Effector memory CD8-positive, alpha-beta T cell (primary cell): ENCODE data around the gene PDE4B.

Experiments used
- ATAC-seq: fragments of 150-1000 bp; cut with Tn5 transposase; replicated peaks from 2 replicates; pipeline ENCODE4 v1.10.0; 2021; ENCODE audit warnings: mild to moderate bottlenecking, moderate library complexity
- DNase-seq, 3 experiments: peaks; one replicate each; pipeline ENCODE4 v3.0.0; 2021
- H3K27ac Mint-ChIP-seq, 2 donors: one replicate each; pipeline ENCODE4 v1.8.0; 2022; ENCODE audit warnings: mild to moderate bottlenecking in 2 of 2, mixed read lengths in 2 of 2, moderate library complexity in 2 of 2
- H3K27me3 Mint-ChIP-seq, 2 donors: one replicate each; pipeline ENCODE4 v1.8.0; 2022; ENCODE audit warnings: mixed read lengths in 2 of 2
- H3K36me3 Mint-ChIP-seq: one replicate; pipeline ENCODE4 v1.8.0; 2022; ENCODE audit warnings: mild to moderate bottlenecking, moderate library complexity, mixed read lengths; ENCODE audit not compliant: insufficient read depth
- H3K4me1 Mint-ChIP-seq, 2 donors: one replicate each; pipeline ENCODE4 v1.8.0; 2022; ENCODE audit warnings: low read depth in 2 of 2, mixed read lengths in 2 of 2
- H3K4me3 Mint-ChIP-seq, 2 donors: one replicate each; pipeline ENCODE4 v1.8.0; 2022; ENCODE audit warnings: mild to moderate bottlenecking in 2 of 2, mixed read lengths in 2 of 2, moderate library complexity in 2 of 2
- H3K9me3 Mint-ChIP-seq, 2 donors: one replicate each; pipeline ENCODE4 v1.8.0; 2022; ENCODE audit warnings: mixed read lengths in 2 of 2

Gene PDE4B

DNA sequence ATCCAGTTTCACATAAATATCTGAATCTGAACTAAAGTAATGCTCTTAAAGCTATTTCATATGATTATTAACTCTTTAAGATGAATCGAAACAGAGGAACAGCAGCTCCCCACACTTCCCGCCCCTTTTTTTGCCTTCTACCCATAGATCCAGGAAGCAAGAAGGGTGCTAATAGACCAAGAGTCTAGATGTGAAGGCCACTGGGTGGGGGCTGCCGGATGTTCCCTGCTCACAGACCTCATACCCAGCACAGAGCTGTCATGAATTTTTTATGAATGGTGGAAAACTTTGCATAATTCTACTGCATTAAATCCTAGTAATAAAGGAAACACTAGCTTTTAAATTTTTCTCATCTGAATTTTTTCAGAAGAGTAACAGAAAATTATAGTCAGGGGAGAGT lies 457.4 kb downstream of the PDE4B start:
- Mint-ChIP-seq H3K27me3 (no peaks in the 10 kb centered on the region), H3K36me3 (peaks cover 5% of the 10 kb centered on the region), H3K9me3 (no peaks in the 10 kb centered on the region), H3K4me3 (peak overlapping the region; percentile 54 to 68), H3K27ac (peak overlapping the region; percentile 30 to 77), H3K4me1 (peaks cover 16 to 46% of the 10 kb centered on the region in 2 donors)
- ATAC-seq, result no peak
- no peak for DNase-seq

DNA sequence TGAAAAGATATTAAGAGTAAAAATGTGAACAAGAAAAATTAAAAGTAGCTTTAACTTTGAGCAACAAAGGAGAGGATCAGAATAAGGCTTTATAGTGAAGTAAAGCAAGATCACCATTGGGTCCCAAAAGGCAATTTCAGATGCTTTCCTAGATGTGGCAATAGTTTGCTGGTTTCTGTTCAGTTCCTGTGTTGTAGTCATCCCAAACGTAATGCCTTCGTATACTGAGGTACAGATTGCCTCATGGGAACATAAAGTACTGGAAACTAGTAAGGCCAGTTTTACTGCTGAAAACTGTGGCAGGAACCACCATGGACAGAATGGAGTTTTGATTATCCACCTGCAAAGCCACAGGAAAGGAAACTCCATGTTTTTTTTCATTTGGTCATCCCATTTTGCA lies 457.8 kb downstream of the PDE4B start:
- H3K27me3 Mint-ChIP-seq, result no peaks in the 10 kb centered on the region
- peaks cover 5% of the 10 kb centered on the region for H3K36me3 Mint-ChIP-seq
- H3K4me1 Mint-ChIP-seq, result peaks cover 17 to 47% of the 10 kb centered on the region in 2 donors
- ATAC-seq (no peak), DNase-seq (no peak)
- peak overlapping the region; percentile 30 to 77 for H3K27ac Mint-ChIP-seq
- H3K9me3 Mint-ChIP-seq, result no peaks in the 10 kb centered on the region
- peak overlapping the region; percentile 54 to 68 for H3K4me3 Mint-ChIP-seq

DNA sequence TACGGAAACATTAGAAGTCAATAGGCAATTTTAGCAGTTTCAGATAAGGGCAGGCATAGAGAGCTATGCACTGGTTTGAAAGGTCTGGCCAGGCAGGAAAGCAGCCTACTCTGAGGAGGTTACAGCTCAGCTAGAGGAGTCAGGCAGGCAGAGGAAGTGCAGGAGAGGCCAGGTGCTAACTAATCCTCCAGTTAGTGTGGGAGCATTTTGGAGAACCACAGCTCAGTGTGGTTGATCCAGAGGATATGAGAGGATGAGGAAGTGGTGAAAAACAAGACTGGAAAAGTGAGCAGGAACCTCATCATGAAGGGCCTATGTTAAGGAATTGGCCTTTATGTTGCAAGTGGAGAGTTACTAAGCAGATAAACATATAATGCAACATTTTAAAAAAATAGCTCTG lies 458.9 kb downstream of the PDE4B start:
- H3K4me3 Mint-ChIP-seq, result no peak overlapping the region
- no peak for DNase-seq
- H3K36me3 Mint-ChIP-seq, result peaks cover 5% of the 10 kb centered on the region

DNA sequence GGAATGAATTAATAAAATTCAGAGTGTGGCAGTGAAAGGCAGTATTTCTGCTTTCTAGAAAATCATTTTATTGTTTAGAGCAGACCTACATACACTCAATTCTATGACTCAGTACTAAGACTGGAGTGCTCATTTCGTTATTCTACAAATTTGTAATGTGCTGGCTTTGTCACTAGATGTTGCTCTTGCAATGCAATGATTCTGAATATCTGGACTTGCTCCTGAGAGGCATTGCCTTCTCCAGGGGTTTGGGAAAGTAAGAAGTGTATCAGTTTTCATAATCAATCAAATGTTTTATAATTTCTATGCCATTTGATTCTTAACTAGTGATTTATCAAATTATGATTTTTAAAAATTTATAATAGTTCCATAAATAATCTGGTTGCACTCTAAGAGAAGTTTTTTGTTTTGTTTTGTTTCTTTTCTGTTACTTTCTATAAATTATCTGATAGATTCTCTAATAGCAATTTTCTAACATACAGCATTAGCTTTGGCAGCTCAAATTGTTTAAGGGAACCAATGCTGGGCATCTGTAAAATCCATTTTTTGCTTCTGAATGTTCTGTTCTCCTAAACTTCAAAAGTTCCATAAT lies 460.7 kb downstream of the PDE4B start:
- no peaks in the 10 kb centered on the region for H3K27me3 Mint-ChIP-seq
- no peaks in the 10 kb centered on the region for H3K9me3 Mint-ChIP-seq
- H3K36me3 Mint-ChIP-seq, result no peaks in the 10 kb centered on the region
- ATAC-seq (peak; percentile 75), DNase-seq (peak in 2 of 3 experiments; percentile 19 to 25)
- H3K4me3 Mint-ChIP-seq, result no peak overlapping the region
- peaks cover 7 to 29% of the 10 kb centered on the region in 2 donors for H3K4me1 Mint-ChIP-seq
- no peak overlapping the region for H3K27ac Mint-ChIP-seq

More for the DNA sequence above, 458.9 kb downstream of the PDE4B start:
- H3K27me3 Mint-ChIP-seq, result no peaks in the 10 kb centered on the region
- H3K9me3 Mint-ChIP-seq, result no peaks in the 10 kb centered on the region
- H3K4me1 Mint-ChIP-seq, result peaks cover 12 to 38% of the 10 kb centered on the region in 2 donors
- no peak for ATAC-seq
- peak overlapping the region in 1 of 2 donors; percentile 39 for H3K27ac Mint-ChIP-seq

DNA sequence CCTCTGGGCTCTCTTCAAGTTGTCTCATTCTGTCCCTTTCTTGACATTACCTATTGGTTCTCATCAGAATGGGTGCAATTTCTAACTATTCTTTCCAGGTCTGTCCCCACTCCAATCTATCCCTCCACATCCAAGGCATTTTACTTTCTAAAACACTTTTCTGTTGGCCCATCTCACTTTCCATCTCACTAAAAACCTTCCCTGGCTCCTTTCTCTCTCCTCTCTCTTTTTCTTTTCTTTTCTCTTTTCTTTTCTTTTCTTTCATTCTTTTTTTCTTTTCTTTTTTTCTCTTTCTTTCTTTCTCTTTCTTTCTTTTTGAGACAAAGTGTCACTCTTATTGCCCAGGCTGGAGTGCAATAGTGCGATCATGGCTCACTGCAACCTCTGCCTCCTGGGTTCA lies 462.1 kb downstream of the PDE4B start:
- DNase-seq, result no peak
- Mint-ChIP-seq H3K27ac (peak overlapping the region in 1 of 2 donors; percentile 3), H3K36me3 (no peaks in the 10 kb centered on the region), H3K4me3 (no peak overlapping the region), H3K4me1 (peaks cover 5 to 24% of the 10 kb centered on the region in 2 donors), H3K27me3 (no peaks in the 10 kb centered on the region), H3K9me3 (no peaks in the 10 kb centered on the region)
- no peak for ATAC-seq

DNA sequence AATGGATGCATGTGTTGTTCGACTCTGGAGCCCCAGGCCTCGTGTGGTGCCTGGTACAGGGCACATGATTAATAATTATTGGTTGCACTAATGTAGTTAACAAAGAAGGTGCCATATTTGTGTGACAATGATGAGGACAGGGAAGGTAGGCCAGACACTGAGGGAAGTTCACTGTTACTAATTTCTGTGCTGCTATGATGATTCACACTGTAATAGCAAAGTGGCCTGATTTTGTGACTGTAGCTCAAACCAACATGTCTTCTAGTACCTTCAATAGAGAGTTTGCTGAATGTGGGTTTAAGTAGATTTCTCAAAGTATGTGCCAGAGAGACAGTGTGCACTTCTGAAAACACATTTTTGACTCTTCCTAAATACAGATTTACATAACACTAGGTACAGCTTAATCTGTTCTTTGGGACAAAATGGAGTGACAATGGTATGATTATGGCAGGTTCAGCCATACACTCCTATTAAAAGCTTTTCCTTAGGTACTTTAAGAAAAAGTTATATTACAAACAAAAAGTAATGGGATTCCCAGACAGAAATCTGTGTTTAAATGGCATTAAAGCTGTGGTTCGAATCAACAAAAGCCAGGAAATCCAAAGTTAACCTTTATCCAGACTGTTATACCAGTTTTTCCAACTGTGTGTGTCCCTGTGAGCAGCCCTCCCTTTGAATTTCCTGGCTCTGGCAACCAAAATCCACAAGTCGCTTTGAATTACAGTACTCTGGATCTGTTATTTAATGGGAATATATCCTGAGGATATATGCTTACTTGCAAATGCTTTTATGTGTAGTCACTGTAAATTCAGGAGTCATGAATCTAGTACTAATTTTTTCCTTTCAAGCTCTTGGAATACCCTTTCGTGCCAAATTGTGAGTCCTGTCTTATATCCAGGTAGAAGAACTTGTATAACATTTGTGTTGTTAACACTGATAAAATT lies 464.2 kb downstream of the PDE4B start:
- H3K4me1 Mint-ChIP-seq, result peaks cover 5 to 20% of the 10 kb centered on the region in 2 donors
- ATAC-seq (no peak), DNase-seq (no peak)
- peak overlapping the region in 1 of 2 donors; percentile 44 for H3K27ac Mint-ChIP-seq
- H3K9me3 Mint-ChIP-seq, result no peaks in the 10 kb centered on the region
- H3K27me3 Mint-ChIP-seq, result no peaks in the 10 kb centered on the region
- H3K36me3 Mint-ChIP-seq, result no peaks in the 10 kb centered on the region
- no peak overlapping the region for H3K4me3 Mint-ChIP-seq

DNA sequence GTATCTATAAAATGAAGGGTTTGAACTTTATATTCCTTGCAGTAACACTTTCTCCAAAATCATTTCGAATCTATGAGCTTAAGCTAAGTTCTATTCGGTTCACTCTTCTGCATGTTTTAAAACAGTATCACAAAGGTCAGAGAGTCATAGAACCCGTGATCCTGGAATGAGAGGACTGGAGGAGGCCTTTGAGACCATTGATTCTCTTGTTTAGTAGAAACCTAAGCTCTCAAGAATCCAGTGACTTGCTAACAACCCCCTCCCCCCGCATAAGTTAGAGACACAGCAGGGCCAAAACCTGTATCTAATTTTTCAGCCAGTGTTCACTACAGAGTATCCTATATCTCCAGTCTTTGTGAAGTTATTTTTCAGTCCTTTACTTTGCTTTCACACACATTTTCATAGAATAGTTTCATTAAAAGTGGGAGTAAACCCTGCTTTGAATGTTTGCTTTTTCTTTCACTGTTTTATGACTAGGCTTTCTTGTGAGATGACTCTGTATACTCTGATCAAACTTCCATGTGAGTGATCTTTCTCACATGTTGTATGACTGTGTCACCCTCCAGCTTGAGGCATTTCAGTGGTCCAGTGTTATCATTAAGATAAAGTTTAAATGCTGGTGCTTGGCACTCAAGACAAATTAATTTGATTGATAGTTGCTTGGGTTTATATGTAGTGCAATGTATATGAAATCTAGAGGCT lies 465.9 kb downstream of the PDE4B start:
- ATAC-seq, result no peak
- DNase-seq, result no peak
- Mint-ChIP-seq H3K4me3 (no peak overlapping the region), H3K36me3 (no peaks in the 10 kb centered on the region), H3K27ac (no peak overlapping the region), H3K9me3 (no peaks in the 10 kb centered on the region), H3K27me3 (no peaks in the 10 kb centered on the region), H3K4me1 (peaks cover 5 to 20% of the 10 kb centered on the region in 2 donors)

DNA sequence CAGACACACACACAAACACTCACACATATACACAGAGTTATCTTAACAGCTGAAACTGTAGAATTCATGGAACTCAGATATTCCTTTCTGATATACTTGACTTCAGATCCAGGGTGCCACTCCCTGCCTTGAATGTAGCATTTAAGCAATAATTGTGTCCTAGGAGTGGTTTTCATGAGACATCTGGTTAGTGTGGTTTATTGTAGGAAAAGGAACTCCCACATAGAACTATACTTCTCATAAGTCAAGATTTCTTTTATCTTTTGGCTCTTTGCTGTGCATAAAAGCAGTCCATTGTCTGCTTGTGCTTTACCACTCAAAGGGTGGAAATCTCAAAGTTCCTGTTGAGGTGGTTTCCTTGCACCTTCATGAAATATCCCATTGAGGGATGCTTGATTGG lies 468.7 kb downstream of the PDE4B start:
- Mint-ChIP-seq H3K27ac (no peak overlapping the region), H3K27me3 (no peaks in the 10 kb centered on the region), H3K4me1 (peaks cover 6 to 7% of the 10 kb centered on the region in 2 donors), H3K4me3 (no peak overlapping the region), H3K36me3 (no peaks in the 10 kb centered on the region), H3K9me3 (no peaks in the 10 kb centered on the region)
- ATAC-seq, result no peak
- DNase-seq, result no peak

DNA sequence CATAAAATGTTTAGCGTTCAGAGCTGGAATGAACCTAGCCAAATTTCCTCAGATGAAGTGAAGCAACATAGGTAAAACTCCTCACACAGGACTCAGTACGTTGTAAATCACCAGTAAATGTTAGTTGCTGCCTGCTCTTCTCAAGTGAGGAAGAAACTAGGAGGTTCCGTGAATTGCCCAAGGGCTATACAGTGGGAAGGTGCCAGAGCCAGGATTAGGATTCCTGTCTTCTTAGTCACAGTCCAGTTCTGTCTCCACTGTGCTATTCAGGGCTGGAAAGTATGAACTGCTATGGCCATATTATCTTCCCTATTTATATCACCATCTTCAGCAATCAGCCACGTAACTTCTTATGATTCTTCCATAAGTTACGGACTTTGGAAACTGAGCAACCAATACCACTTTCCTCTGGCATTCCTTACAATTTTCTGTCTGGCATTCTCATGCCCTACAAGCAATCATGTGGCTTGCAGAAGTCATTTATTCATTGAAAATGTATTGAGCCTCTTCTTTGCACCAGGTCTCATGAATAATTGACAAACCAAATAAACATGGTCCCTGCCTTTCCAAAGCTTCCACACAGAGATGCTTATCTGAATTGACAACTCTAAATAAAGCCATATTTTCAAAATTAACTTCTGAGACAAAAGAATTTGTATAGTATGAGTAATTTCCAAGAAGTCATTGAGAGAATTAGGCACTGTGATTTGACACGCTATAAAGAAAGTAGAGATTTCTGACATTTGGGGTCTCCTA lies 469.7 kb downstream of the PDE4B start:
- H3K4me3 Mint-ChIP-seq, result no peak overlapping the region
- no peaks in the 10 kb centered on the region for H3K27me3 Mint-ChIP-seq
- H3K4me1 Mint-ChIP-seq, result peaks cover 6 to 7% of the 10 kb centered on the region in 2 donors
- DNase-seq (no peak), ATAC-seq (no peak)
- H3K9me3 Mint-ChIP-seq, result no peaks in the 10 kb centered on the region
- no peaks in the 10 kb centered on the region for H3K36me3 Mint-ChIP-seq
- no peak overlapping the region for H3K27ac Mint-ChIP-seq

DNA sequence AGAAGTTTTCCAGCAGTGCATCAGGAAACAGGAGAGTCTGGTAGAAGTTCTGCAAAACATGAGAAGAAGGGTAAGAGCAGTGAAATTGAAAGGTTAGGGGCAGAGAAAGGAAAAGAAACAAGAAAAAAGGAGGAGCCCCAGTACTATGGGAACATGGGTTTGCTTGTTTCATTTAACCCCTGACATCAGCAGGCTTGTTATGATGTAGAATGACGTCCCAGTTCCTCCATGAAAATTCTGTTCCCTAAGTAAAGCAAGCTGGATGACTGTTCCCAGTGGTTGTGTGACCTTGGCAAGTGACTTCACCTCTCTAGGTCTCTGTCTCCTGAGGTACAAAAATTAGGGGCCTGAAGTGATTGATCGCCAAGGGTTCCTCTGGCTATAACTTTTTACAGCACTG lies 472.6 kb downstream of the PDE4B start:
- DNase-seq, result no peak
- ATAC-seq, result no peak
- Mint-ChIP-seq H3K27me3 (no peaks in the 10 kb centered on the region), H3K4me3 (no peak overlapping the region), H3K36me3 (no peaks in the 10 kb centered on the region), H3K9me3 (no peaks in the 10 kb centered on the region), H3K4me1 (peaks cover 4 to 7% of the 10 kb centered on the region in 2 donors), H3K27ac (no peak overlapping the region)

DNA sequence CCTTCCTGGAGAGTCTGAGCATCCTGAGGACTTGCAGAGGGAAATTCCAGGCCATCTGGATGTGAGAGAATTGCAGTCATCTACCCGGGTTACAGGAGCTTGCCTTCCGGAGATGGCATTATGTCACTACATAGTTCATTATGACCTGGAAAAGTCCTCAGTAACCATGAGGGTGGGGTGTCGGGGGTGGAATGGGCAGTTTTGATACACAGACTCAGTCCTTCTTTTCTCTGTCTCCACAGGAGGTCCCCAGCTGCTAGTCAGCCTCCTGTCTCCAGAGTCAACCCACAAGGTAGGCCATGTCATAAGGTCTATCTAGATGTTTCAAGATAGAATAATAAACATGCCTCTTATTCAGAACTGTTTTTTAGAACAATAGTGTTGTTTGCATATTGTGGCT lies 473.1 kb downstream of the PDE4B start:
- Mint-ChIP-seq H3K27me3 (no peaks in the 10 kb centered on the region), H3K4me3 (no peak overlapping the region), H3K4me1 (peaks cover 3 to 6% of the 10 kb centered on the region in 2 donors), H3K9me3 (no peaks in the 10 kb centered on the region), H3K36me3 (no peaks in the 10 kb centered on the region), H3K27ac (no peak overlapping the region)
- DNase-seq (no peak), ATAC-seq (peak; percentile 44)

DNA sequence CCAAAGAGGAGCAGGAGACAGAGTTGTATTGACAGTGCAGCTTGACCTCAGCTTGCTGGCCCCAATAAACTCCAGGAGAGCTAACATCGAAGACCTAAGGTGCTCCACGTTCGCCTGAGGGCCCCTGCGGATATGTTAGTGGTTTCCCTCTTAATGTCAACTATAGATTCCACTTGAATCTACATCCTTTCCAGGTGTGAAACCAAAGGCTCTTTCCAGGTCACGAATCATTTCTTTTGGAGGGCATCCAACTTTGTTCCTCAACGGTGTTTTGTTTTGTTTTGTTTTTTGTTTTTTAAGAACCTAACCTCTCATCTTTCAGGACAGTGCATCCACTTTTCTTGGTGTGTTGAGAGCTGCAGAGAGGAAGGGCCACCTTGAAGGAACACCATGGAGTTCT lies 473.7 kb downstream of the PDE4B start:
- Mint-ChIP-seq H3K27me3 (no peaks in the 10 kb centered on the region), H3K27ac (no peak overlapping the region), H3K36me3 (no peaks in the 10 kb centered on the region), H3K9me3 (no peaks in the 10 kb centered on the region), H3K4me1 (peaks cover under 1 to 3% of the 10 kb centered on the region in 2 donors), H3K4me3 (no peak overlapping the region)
- ATAC-seq, result peak; percentile 55
- no peak for DNase-seq

DNA sequence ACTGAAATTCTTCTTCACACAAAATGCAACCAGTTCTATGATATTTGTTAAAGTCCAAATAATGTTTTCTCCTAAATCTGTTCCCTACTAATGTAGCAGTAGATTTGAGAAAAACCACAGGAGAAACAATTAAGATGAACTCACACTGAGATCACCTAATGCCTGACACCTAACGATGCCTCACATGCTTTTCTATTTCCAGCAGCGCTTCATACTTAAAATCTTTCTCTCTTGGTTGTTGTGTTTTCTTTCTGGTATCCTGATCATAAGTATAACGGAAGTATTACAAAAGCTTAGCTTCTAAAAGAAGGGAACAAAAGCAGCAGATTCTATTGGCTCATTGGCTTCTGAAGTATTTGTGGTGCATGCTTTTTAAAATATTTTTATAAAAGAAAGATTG lies 474.1 kb downstream of the PDE4B start:
- ATAC-seq, result no peak
- H3K4me3 Mint-ChIP-seq, result no peak overlapping the region
- no peaks in the 10 kb centered on the region for H3K27me3 Mint-ChIP-seq
- H3K9me3 Mint-ChIP-seq, result no peaks in the 10 kb centered on the region
- H3K27ac Mint-ChIP-seq, result no peak overlapping the region
- DNase-seq, result no peak
- peaks cover under 1% of the 10 kb centered on the region for H3K36me3 Mint-ChIP-seq
- peaks cover 0 to 6% of the 10 kb centered on the region in 2 donors for H3K4me1 Mint-ChIP-seq
